Left renal pelvis (tissue), 4 donors: ENCODE measurements around the gene ZNF536. TPM values are rescaled to one million over a fixed set of nuclear protein-coding genes. Genes with fewer than 3 reads are reported as not detected.
"Not testable (repeated sequence)": the region's sequence is repeated elsewhere in the genome, so short reads cannot be mapped to it uniquely, and the experiment has no call there.

Experiments used
- DNase-seq, 4 donors: peaks; one replicate each; pipeline ENCODE4 v3.0.0-alpha.2; 2013; ENCODE audit warnings: low read depth in 4 of 4, low spot score in 3 of 4
- polyA plus RNA-seq, 4 donors: library from polyadenylated mRNA; unstranded; fragments of 120-200 nt; gene quantifications; one replicate each; pipeline ENCODE4 v1.2.1, GENCODE V29; 2013; ENCODE audit not compliant: insufficient read length in 4 of 4

Gene ZNF536
- polyA plus RNA-seq, 4 donors = 0.41 to 4.6 (median 3.1) TPM

DNA sequence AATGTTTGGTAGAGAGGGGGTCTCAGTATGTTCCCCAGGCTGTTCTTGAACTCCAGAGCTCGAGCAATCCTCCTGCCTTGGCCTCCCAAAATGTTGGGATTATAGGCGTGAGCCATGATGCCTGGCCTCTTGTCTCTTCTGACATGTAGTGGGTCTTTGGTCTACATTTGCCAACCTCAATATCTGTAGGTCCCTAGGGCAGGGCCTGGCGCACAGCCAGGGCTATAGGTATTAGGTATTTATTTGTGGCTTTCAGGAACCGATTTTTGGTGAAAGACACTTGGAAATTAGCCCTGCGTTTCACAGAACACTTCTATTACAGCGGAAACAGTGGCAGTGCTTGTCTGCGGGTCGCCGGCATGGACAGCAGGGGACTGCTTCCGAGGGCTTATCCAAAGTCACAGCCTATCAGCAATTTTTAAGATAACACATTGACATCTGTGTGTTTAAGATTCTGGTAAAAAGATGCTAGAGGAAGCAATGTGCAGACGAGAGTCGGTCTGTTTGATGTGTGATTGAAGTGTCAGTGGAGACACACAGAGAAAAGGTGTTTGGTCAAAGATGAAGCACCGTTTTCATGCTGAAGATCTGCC lies 14.5 kb downstream of the ZNF536 start:
- no peak for DNase-seq

DNA sequence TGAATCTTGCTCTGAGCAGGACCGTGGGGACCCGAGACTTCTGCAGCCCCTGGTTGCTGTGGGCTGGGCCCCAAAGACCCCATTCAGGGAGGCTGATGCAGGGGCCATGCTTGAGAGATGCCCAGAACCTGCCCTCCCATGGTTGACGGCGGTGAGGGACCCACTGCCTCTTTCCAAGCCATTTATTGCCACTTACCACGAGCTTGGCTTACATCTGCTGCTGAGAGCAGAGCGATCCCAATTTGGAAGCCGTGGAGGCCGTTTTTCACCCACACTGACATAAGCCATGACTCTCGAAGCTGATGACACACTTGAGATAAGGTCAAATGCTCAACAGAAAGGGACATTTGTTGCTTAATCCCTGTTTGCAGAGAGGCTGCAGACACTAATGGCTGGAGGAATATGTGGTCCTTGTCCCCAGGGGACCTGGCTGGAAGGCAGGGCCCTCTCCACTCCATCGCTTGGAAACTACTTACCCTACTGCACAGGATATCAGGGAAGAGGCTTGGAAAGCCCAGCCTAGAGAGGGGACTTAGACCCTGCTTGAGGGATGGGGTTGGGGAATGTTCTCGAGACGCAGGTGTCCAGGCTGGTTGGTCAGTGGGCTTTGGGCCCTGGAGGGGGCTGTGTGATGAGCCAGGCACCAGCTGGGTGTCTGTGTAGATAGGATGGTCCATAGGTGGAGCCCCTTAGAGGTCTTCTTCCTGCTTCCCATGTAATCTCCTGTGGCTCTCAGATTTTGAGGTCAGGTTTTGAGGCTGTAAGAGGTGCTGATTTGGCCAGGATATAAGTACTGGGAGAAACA lies 15.3 kb downstream of the ZNF536 start:
- DNase-seq = no peak

DNA sequence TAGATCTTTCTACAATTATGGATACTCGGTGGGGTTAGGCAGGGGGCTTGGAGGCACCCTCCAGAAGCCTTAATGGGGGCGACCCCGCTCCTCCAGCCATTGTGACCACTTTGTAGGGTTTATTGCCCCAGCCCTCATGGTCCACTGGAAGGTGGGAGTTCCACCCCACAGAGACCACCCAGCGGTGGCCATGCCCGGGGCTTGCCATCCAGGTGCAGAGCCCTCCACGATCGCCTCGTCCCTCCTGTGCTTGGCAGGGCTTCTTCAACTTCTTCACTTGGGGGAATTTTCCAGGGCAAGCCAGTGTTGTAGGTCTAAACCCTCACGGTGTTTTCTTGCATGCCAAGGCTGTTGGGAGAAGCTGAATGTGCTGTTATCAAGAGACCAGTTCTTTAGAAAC lies 16.1 kb downstream of the ZNF536 start:
- no peak for DNase-seq

DNA sequence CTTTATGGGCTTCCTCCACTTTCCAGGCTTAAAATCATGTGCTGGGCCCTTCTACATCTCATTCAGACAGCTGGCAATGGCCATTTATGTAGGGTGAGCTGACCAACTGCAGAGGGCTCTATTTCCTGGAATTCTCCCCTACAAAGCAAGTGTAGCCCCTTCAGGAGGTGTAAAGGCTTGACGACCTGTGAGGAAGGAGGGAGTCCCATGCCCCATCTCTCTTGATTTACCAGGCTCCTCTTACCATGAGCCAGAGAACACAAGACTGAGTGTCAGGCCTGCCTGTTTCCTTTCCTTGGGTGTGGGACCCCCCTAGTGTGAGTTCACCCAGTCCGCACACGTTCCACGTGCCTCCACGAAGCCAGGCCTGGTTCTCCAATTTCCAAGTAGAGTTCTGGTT lies 16.6 kb downstream of the ZNF536 start:
- no peak for DNase-seq

DNA sequence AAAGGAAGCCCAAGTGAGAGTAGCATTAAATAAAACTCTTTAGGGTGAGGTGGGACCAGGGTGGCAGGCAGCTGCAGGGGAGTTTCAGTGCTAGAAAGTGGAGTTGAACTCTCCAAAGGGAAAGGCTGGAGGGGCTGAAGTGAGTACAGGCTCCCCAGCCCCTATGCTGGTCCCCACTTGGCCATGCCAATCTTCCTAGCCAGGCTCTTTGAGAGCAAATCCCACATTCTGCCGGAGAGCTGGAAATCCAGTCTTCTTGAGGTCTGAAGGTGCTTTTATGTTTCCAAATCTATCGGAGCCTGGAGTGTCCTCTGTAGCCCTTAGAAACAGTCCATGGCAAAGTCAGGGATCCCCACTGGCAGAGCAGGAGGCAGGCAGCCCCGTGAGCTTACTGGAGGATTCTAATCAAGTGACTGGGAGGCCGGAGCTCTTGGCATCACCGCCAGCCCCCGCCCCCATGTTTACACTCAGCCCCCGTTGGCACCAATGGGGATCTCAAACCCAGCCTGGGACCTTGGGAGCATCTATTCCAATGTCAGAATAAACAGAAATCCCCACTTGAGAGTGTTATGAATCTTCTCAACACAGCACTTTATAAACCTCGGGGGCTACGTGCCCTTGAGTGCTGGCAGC lies 18.3 kb downstream of the ZNF536 start:
- DNase-seq = no peak

DNA sequence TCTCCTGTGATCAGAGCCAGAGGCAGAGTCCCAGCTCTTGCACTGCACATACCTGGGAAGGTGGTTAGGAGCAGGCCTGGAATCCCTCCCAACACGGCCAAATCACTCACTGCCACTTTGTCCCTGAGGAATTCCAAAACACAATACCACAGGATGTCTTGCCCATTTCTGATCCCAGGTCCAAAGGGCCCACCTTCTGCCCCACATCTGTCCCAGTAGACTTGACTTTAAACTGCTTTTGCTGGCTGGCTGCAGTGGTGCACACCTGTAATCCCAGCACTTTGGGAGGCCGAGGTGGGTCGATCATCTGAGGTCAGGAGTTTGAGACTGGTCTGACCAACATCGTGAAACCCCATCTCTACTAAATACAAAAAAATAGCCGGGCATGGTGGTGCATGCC lies 18.9 kb downstream of the ZNF536 start:
- DNase-seq = no peak

DNA sequence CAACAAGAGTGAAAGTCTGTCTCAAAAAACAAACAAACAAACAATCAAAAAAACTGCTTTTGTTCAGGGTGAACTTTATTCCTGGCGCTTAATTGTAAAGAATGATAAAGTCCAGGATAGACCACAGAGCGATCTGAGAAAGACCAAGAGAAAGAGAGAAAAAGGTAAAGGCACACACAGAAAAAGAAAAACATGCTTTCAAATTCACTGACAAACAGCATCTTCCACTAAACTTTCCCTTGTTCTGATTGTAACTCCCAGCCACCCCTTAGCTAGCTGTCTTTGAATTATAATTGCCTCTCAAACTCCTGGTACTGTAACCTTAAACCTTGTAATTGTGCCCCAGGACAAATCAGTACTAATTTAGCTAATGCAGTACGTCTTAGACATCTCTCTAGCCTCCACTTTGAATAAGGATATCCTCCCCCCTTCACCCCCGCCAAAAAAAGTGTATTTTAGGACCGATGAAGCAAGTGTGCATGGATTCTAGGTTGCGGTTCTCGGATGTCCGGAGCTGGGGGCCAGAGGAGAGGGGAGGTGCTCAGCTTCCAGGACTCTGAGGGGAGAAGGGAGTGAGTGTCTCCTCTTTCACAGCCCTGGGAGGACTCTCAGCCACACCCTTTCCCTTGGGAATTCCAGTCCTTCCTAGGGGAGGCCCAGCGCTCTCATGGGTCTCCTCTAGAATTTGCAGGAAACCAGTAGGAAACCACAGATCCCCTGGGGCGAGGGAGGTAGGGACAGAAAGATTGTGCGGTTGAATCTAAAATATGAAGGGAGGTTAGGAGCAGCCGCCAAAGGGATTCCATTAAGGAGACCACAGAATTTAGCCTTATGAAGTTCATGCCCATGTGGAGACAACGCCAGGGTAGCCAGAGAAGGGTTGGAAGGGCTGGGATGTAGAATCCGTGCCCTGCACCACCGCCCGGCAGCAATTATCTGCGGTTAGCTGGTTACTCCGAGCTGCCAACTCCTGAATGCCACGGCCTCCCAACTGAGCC lies 19.7 kb downstream of the ZNF536 start:
- no peak for DNase-seq

DNA sequence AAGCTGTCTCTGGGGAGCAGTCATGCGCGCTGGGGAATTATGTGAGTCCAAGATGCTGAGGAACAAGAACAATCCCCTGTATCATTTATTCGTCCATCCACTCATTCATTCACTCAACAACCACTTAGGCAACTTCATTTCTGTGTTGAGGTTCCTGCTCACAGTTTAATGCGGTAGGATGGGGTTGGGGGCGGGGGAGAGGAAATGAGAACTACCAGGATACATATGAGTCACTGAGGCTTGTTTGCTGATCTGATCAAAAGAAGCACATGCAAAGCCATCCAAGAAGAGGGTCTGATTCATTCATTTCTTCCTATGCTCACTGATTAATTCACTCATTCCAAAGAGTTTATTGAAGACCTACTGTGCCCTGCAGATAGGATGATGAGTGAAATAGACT lies 20.9 kb downstream of the ZNF536 start:
- DNase-seq = no peak

DNA sequence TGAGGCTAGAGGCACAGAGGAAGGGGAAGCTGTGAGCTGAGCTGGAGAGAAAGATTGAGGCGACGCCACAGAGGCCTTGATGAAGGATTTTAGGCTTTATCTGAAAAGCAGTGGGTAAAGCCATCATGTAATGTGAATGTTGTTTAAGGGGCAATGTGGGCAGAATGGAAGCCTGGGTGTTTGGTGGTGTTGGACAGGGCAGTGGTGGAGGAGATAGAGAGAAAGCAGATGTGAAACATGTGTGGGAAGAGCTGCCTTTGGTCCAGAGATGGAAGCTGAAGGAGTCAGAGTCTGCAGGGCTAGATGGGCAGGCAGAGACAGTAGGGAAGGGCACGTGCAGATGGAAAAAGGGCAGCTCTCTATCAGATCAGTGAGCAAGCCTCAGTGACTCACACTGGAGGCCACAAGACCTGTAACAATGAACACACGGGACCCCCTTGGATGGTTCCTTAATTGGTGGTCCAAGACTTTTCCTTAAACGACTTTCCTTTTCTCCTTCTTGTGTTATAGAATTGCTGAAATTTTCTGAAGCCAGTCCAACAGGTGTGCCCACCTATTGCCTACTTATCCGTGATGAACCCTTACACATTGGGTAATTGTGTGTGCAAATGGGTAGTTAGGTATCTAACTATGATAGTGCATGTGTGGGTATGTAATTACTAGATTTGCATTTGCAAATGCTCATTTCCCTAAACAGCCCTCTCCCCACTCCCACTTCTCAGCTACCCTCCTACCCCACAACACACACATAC lies 21.7 kb downstream of the ZNF536 start:
- no peak for DNase-seq

DNA sequence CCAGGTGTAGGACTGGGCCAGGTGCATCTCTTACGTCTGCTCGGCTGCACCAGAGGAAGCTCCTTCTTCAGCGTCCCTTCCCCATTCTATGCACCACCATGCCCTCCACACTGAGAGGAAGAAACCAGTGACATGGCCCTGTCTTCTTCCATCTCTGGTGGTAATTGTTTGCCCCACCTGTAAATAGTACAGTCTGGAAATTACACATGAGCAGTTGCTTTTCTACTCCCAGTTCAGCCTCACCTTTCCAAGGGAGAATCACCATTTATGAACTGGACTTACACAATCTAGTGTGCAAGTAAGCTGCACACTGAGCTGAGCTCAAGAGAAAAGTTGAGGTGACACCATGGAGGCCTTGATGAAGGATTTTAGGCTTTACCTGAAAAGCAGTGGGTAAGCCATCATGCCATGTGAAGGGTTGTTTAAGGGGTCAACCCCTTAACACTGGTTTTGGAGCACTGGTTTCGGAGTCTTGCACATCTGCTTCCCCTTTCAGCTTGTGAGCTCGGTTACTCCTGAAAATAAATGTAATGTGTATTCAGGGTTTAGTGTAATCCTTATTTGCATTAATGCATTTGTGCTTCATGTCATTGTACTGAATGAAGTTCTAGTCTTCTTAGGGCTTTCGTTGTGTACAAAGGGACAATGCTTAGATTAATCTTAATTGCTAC lies 22.4 kb downstream of the ZNF536 start:
- DNase-seq = no peak

DNA sequence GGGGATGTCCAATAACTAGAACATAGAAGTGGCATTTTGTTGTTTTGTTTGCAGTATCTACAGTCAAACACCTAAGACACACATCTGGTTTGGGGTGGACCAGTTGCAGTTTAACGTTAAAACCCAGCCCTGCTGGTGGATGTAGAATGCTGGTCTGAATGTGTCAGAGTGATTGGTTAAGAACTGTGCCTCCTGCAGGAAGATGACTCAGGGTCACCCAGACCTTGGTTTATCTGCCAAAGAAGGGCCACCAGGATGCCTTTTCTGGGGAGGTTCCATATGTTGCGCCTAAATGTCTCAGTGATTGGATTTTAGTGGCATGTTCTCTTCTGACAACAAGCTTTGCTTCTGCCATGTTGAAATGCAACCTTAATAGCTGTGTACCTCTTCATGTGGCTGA lies 23.1 kb downstream of the ZNF536 start:
- no peak for DNase-seq

DNA sequence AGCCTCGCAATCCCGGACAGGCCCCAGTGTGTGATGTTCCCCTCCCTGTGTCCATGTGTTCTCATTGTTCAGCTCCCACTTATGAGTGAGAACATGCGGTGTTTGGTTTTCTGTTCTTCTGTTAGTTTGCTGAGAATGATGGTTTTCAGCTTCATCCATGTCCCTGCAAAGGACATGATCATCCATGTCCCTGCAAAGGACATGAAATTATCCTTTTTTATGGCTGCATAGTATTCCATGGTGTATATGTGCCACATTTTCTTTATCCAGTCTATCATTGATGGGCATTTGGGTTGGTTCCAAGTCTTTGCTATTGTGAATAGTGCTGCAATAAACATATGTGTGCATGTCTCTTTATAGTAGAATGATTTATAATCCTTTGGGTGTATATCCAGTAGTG lies 26.4 kb downstream of the ZNF536 start:
- DNase-seq = not testable (repeated sequence)

DNA sequence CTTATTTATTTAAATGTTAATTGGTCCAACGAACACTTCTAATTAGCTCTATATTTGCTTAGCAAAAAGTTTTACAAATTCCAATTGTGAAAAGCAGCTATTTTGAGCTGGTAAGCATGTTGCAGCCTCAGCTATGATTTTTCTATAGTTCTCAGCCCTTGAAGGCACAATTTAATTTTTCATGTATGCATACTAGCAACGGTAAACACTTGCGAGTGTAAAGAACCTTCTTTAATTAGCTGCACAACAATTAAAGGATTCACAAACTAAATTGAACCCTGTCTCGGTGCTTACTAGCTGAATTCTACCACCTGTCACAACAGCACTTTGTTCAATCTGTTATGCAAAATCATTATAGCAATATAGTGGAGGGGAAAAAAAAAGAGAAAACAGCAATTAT lies 29.8 kb downstream of the ZNF536 start:
- DNase-seq = no peak

DNA sequence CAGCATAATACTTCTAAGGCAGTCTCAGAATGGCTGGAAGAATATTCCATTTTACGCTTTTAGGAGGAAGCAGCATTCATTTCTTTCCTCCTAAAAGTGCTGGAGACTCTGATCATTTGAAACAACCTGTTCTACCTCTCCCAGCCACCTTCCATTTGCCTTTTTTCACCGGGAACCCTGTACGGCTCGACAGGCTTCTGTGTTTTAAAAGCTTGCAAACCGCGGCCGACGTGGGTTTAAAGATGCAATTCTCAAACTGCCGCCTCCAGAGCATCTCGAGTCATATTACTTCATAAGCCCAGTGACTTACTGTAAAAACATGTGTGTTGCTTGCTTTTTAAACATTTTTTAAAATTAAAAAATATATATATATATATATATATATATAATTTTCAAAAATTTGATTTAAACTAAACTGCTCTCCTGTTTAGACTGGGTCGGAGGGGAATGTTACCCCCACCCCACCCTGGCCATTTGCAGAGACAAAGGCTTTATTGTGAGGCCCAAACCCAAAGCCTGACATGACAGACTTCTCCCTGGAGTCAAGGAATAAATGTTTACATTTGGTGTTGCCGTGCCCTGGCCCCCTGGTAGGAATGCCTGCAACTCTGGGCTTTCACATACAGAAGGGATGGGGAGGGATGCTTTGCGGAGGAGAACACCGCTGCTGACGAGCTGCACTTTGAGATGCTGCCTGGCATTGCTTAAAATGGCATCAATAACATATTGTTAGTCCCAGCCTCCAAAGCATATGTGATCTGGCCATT lies 30.4 kb downstream of the ZNF536 start:
- no peak for DNase-seq

DNA sequence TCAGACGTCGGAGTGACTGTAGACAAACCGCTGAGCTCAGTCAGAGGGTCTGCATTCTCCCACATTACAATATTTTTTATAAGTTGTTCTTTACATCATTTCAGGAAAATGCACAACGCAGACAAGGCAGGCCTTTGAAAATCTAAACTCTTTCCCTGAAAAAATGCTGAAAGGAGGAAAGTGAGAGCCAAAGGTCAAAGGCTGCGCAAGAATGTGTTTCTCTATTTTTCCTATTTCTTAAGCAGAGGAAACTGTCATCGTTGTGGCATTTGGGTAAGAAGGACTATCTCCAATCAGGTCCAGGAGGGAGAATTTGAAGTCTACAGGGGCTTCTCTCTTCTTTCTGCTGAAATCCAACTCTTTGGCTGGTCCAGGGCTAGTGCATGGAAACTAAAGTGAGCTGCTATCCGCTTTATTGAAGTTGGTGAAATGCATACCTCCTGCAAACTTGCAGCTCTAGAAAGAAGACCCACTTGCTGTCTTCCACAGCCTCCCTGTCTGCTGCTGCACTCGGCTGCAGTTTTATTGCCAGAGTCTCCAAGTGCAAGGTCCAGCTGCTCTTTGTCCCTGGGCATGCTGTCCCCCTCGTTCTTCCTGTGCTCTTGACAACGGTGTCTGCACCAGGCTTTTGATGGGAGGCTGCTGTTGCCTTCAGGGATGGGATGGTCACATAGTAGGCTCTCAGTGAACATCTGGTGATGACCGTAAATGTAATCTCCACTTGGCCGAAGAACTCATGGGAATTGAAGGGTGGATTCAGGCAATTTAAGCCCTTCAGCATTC lies 31.2 kb downstream of the ZNF536 start:
- peak in 2 of 4 donors; percentile 25 to 26 for DNase-seq

DNA sequence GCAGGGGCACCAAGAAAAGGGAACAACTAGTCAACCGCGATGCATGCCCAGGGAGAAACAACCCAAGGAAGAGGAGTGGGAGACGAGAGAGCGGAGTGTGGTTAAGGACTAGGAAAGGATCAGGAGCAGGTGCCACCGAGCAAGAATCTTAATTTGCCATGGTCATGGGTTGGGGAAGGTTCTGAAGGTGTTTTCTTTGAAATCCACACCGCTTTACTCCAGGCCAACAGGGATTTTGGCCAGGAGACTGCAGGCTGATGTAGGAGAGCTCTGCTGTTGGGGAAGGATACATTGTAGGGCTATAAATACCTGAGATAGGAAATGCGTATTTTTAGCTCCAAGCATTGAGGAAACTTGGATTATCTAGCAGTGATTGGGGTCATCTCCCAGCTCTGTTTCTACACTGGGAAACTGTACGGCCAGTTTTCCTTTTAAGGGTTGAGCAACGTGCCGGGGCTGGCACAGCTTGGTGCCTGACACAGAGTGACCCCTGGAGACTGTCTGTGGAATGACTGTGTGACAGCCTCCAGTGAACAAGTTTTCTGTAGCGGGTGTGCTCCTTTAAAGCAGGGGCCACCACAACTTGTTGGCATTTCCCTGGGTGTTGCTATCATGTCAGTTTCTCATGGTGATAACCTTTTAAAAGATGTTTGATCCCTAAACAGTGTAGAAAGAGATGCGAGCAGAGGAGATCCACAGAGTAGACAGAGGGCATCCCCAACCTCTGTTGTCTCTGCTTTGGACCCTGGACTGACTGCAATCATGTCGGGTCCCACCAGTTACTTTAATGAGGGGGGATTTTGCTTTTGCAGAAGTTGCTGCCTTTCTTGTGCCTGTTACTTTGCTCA lies 34.3 kb downstream of the ZNF536 start:
- no peak for DNase-seq

DNA sequence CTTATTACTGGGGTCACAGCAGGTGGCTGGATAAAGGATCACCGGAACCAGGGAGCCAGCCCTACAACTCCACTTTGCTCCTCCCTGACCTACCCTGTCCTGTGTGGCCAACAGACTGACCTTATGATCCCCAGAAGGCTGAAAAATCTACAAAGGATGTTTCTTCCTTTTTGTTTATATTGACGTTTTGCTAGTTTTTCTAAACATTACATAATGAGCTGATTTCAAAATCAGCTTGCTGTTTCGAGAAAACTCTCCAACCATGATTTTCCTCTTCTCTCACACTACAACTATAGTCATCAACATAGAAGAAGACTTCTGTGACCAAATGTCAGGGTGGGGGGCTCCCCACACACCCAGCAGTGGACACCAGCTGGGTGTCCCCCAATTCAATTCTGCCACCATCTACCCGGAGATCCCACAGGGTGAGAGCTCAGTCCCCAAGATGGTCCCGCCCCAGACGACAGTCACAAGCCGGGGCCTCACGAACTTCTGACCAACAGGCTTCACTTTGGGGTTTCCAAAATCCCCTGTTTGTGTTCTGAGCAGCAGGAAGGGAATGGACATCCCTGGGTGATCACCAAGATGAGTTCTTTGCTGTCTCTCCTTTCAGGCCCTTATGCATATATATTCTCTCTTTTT lies 35.0 kb downstream of the ZNF536 start:
- no peak for DNase-seq
